Skeletal muscle satellite cell (primary cell): Measurements from ENCODE around the gene ZNF765. TPM values are rescaled to one million over a fixed set of nuclear protein-coding genes. Genes with fewer than 3 reads are reported as not detected.
"Not testable (repeated sequence)": the region's sequence is repeated elsewhere in the genome, so short reads cannot be mapped to it uniquely, and the experiment has no call there.

ENCODE experiments used
- H3K27me3 ChIP-seq: 2 replicates; pipeline ENCODE4 v1.7.0; 2013; ENCODE audit warnings: low read length; ENCODE audit not compliant: control insufficient read depth, insufficient read depth
- H3K36me3 ChIP-seq: 2 replicates; pipeline ENCODE4 v1.7.0; 2013; ENCODE audit warnings: mild to moderate bottlenecking, control low read depth, low read length; ENCODE audit not compliant: insufficient read depth
- H3K4me1 ChIP-seq: 2 replicates; pipeline ENCODE4 v1.7.0; 2013; ENCODE audit warnings: low read length; ENCODE audit not compliant: control insufficient read depth, insufficient read depth
- H3K4me2 ChIP-seq: 2 replicates; pipeline ENCODE4 v1.7.0; 2013; ENCODE audit warnings: mild to moderate bottlenecking, low read length
- H3K4me3 ChIP-seq: 2 replicates; pipeline ENCODE4 v1.7.0; 2013; ENCODE audit warnings: low read length
- H3K9ac ChIP-seq: 2 replicates; pipeline ENCODE4 v1.7.0; 2013; ENCODE audit warnings: mild to moderate bottlenecking, low read depth, low read length, moderate library complexity
- H3K9me3 ChIP-seq: replicated peaks from 2 replicates; pipeline ENCODE4 v1.7.0; 2013; ENCODE audit warnings: mild to moderate bottlenecking, control low read depth, low read length
- total RNA-seq: library from RNA; depleted of rRNA; stranded (reverse); fragments of >200 nt; gene quantifications from 2 replicates; pipeline ENCODE4 v1.2.3, GENCODE V29; 2012; rRNA removed

Gene ZNF765
- 7.6 and 9.6 TPM in 2 replicates for total RNA-seq

- Histone ChIP-seq H3K27me3 (no peaks in the 10 kb centered on the region), H3K4me1 (peaks cover 8% of the 10 kb centered on the region), H3K4me2 (peak within 1 kb of the TSS; percentile 87), H3K9me3 (peaks cover 3% of the 10 kb centered on the region), H3K4me3 (peak within 1 kb of the TSS; percentile 93), H3K9ac (peak within 1 kb of the TSS; percentile 94), H3K36me3 (peaks cover 8% of the 10 kb centered on the region)
These were observed at the start of gene ZNF765 for GRCh38 chr19:53394974-53395839. Gene ZNF765 (plus strand): TSS chr19:53395149. CDS start chr19:53398016, 2,867 bp downstream.

GRCh38 chr19:53355739-53356138, 39.2 kb upstream of the ZNF765 start:
- H3K4me2 ChIP-seq = no peak overlapping the region
- peaks cover 49% of the 10 kb centered on the region for H3K9me3 ChIP-seq
- H3K4me3 ChIP-seq = no peak overlapping the region
- H3K36me3 ChIP-seq = peaks cover 25% of the 10 kb centered on the region
- H3K27me3 ChIP-seq = no peaks in the 10 kb centered on the region
- no peak overlapping the region for H3K9ac ChIP-seq
- H3K4me1 ChIP-seq = no peaks in the 10 kb centered on the region

DNA sequence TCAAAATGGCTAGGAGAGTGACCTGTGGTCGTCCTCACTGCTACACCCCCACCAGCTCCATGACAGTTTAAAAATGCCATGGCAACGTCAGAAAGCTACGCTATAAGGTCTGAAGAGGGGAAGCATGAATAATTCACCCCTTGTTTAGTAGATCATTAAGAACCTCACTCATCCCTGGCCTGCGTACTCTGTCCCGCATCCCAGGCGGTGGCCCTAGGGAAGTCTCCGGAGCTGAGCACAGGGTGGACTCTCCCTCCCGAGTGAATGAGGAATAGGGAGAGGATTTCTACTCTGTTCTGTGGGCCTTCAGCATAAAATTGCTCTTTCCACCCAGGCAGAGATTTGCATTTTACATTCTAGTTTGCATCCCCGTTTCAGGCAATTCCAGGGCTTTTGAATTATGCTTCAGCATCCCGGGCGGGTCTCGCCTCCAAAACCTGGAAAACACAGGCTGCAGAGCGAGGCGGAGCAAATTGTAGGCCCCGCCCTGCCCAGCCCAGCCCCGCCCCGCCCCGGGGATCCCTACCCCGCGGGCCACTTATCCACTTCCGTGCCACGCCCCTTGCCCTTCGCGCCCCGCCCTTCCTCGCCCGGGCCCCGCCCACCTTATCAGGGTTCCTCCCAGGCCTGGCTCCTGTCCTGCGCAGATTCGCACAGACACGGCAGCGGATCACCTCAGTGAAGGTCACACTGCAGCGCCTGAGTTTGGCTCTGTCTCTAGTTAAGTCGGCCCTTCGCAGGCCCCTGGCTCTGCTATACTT, 36.9 kb upstream of the ZNF765 start:
- Histone ChIP-seq H3K9ac (no peak overlapping the region), H3K4me3 (no peak overlapping the region), H3K4me1 (no peaks in the 10 kb centered on the region), H3K9me3 (peaks cover 29% of the 10 kb centered on the region), H3K27me3 (no peaks in the 10 kb centered on the region), H3K4me2 (no peak overlapping the region), H3K36me3 (peaks cover 4% of the 10 kb centered on the region)

- not testable (repeated sequence) for H3K9ac ChIP-seq, H3K4me1 ChIP-seq, H3K4me3 ChIP-seq, H3K36me3 ChIP-seq, H3K4me2 ChIP-seq, H3K27me3 ChIP-seq
- H3K9me3 ChIP-seq = peaks cover 16% of the 10 kb centered on the region
These were observed 34.9 kb upstream of the ZNF765 start for GRCh38 chr19:53360056-53360455.

GRCh38 chr19:53365134-53365898, 29.6 kb upstream of the ZNF765 start, which contains the start of gene ZNF525:
Gene ZNF525 (plus strand): TSS chr19:53365705. CDS start chr19:53372282, 6,577 bp downstream.
- H3K27me3 ChIP-seq = no peaks in the 10 kb centered on the region
- peak within 1 kb of the TSS; percentile 92 for H3K4me3 ChIP-seq
- H3K4me1 ChIP-seq = peaks cover 4% of the 10 kb centered on the region
- H3K9me3 ChIP-seq = no peaks in the 10 kb centered on the region
- H3K36me3 ChIP-seq = no peaks in the 10 kb centered on the region
- H3K4me2 ChIP-seq = peak within 1 kb of the TSS; percentile 99
- peak within 1 kb of the TSS; percentile 87 for H3K9ac ChIP-seq

- H3K4me1 ChIP-seq = peaks cover 4% of the 10 kb centered on the region
- H3K4me3 ChIP-seq = peak overlapping the region; percentile 92
- H3K9me3 ChIP-seq = no peaks in the 10 kb centered on the region
- H3K27me3 ChIP-seq = no peaks in the 10 kb centered on the region
- H3K4me2 ChIP-seq = peak overlapping the region; percentile 99
- H3K9ac ChIP-seq = peak overlapping the region; percentile 87
- H3K36me3 ChIP-seq = no peaks in the 10 kb centered on the region
These were observed 29.0 kb upstream of the ZNF765 start for GRCh38 chr19:53365899-53366493.

DNA sequence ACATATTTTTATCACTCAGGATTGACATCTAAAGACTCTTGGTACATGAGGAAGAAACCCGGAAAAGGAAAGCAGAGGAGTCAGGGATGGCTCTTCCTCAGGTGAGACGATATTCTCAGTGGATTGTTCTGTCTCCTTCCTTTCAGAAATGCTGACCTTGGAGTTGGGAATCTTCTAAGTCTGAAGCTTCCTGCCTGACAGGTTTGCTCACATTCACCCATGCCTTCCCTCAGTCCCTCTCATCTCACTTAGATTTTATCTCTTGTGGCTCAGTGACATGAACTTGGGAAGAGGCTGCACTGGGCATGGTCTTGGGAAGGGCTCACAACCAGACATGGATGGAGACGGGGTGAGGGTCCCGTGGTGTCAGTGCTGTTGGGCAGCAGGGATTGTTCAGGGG, 22.8 kb upstream of the ZNF765 start:
- Histone ChIP-seq H3K4me2 (no peak overlapping the region), H3K9me3 (no peaks in the 10 kb centered on the region), H3K36me3 (no peaks in the 10 kb centered on the region), H3K9ac (no peak overlapping the region), H3K27me3 (no peaks in the 10 kb centered on the region), H3K4me1 (no peaks in the 10 kb centered on the region), H3K4me3 (no peak overlapping the region)

- Histone ChIP-seq H3K9ac (no peak overlapping the region), H3K4me2 (no peak overlapping the region), H3K9me3 (no peaks in the 10 kb centered on the region), H3K4me1 (no peaks in the 10 kb centered on the region), H3K27me3 (no peaks in the 10 kb centered on the region), H3K36me3 (no peaks in the 10 kb centered on the region), H3K4me3 (no peak overlapping the region)
These were observed 20.7 kb upstream of the ZNF765 start for GRCh38 chr19:53374288-53374687.

DNA sequence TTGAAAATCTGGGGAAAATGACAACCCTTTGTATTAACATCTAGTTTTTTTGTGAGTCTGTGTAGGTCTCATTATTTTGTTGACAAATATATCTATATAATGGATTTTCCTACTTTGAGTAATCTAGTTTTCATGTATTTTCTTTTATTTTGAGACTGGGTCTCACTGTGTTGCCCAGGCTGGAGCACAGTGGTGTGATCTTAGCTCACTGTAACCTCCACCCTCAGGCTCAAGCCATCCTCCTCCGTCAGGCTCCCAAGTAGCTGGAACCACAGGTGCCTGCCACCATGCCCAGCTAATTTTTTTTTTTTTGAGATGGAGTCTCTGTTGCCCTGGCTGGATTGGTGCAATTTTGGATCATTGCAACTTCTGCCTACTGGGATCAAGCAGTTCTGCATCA, 20.2 kb upstream of the ZNF765 start:
- no peaks in the 10 kb centered on the region for H3K36me3 ChIP-seq
- no peaks in the 10 kb centered on the region for H3K9me3 ChIP-seq

GRCh38 chr19:53381376-53381775, 13.6 kb upstream of the ZNF765 start:
- Histone ChIP-seq H3K9ac (no peak overlapping the region), H3K27me3 (no peaks in the 10 kb centered on the region), H3K4me2 (no peak overlapping the region), H3K4me3 (no peak overlapping the region), H3K9me3 (peaks cover 17% of the 10 kb centered on the region), H3K4me1 (no peaks in the 10 kb centered on the region), H3K36me3 (peaks cover 6% of the 10 kb centered on the region)

More for the DNA sequence above, 20.2 kb upstream of the ZNF765 start:
- Histone ChIP-seq H3K9ac (no peak overlapping the region), H3K4me2 (no peak overlapping the region), H3K4me3 (no peak overlapping the region), H3K27me3 (no peaks in the 10 kb centered on the region), H3K4me1 (no peaks in the 10 kb centered on the region)

GRCh38 chr19:53388168-53388567, 6.8 kb upstream of the ZNF765 start:
- H3K4me3 ChIP-seq = no peak overlapping the region
- H3K4me1 ChIP-seq = no peaks in the 10 kb centered on the region
- H3K27me3 ChIP-seq = no peaks in the 10 kb centered on the region
- no peak overlapping the region for H3K9ac ChIP-seq
- no peaks in the 10 kb centered on the region for H3K36me3 ChIP-seq
- peaks cover 15% of the 10 kb centered on the region for H3K9me3 ChIP-seq
- peak overlapping the region; percentile 37 for H3K4me2 ChIP-seq
